Endothelial cell of umbilical vein (primary cell): Measurements from ENCODE around the gene TSPAN4. TPM values are rescaled to one million over a fixed set of nuclear protein-coding genes. Genes with fewer than 3 reads are reported as not detected.

Experiments used
- BruUV-seq: library from RNA; stranded (reverse); fragments of 400-500 nt; replicated peaks from 2 replicates; lab custom pipeline; 2021; lab: Mats Ljungman, UMichigan
- CTCF ChIA-PET: fragments of 300-600, 350-600 bp; sonication (Branson Sonifier 250); formaldehyde crosslinking; loops from one replicate; lab custom pipeline; 2021; ENCODE audit warnings: antibody characterized with exemption, inconsistent platforms; lab: Charles Lee
- POLR2A ChIA-PET: fragments of 300-600, 350-600 bp; sonication (Branson Sonifier 250); formaldehyde crosslinking; loops from one replicate; lab custom pipeline; 2021; ENCODE audit warnings: antibody characterized with exemption, inconsistent platforms; lab: Charles Lee
- DNase-seq: peaks from one replicate; pipeline ENCODE4 v3.0.0-alpha.2; 2011; ENCODE audit warnings: low read depth, low spot score
- FAIRE-seq: peaks from 2 replicates; lab custom pipeline; 2011; peaks lifted over from hg19 to GRCh38; lab: Jason Lieb, UNC
- H2AFZ ChIP-seq: 2 replicates; pipeline ENCODE4 v1.6.0; 2012; ENCODE audit warnings: low read depth, low read length, control low read depth, inconsistent platforms
- H3K27ac ChIP-seq: 2 replicates; pipeline ENCODE4 v1.5.1; 2011; ENCODE audit warnings: low read depth, mild to moderate bottlenecking, control low read depth, low read length, moderate library complexity; ENCODE audit not compliant: insufficient read depth
- H3K27me3 ChIP-seq, 2 experiments: 2 replicates each; pipeline versions ENCODE4 v1.6.0 to v1.6.1; 2011; ENCODE audit warnings: low read length in 2 of 2, mixed read lengths in 1 of 2; ENCODE audit not compliant: control insufficient read depth in 2 of 2, insufficient read depth in 2 of 2
- H3K36me3 ChIP-seq, 2 experiments: 2 replicates in 1 of 2; 3 replicates in 1 of 2; pipeline ENCODE4 v1.5.1; 2011; ENCODE audit warnings: low read length in 2 of 2, mild to moderate bottlenecking in 1 of 2, moderate library complexity in 1 of 2; ENCODE audit not compliant: control insufficient read depth in 2 of 2, insufficient read depth in 2 of 2; ENCODE audit errors: extremely low read depth in 1 of 2
- H3K4me1 ChIP-seq: 3 replicates; pipeline ENCODE4 v1.5.1; 2011; ENCODE audit warnings: mild to moderate bottlenecking, low read length; ENCODE audit not compliant: control insufficient read depth, insufficient read depth; ENCODE audit errors: extremely low read depth
- H3K4me2 ChIP-seq: 2 replicates; pipeline ENCODE4 v1.6.1; 2011; ENCODE audit warnings: low read length, control low read depth, mixed read lengths; ENCODE audit not compliant: insufficient read depth
- H3K4me3 ChIP-seq, 3 experiments: fragments of 200-600 bp in 1 of 3; sonication (generic), shearing (Covaris generic) in 1 of 3; replicated peaks in 1 of 3; 2 replicates each; pipeline ENCODE4 v1.5.1; 2011 to 2016; ENCODE audit warnings: control low read depth in 3 of 3, low read length in 3 of 3, mild to moderate bottlenecking in 2 of 3, inconsistent platforms in 1 of 3, low read depth in 1 of 3, moderate library complexity in 1 of 3; ENCODE audit not compliant: insufficient read depth in 1 of 3
- H3K79me2 ChIP-seq: 2 replicates; pipeline ENCODE4 v1.6.0; 2012; ENCODE audit warnings: low read length, inconsistent platforms; ENCODE audit not compliant: control insufficient read depth, insufficient read depth
- H3K9ac ChIP-seq: replicated peaks from 2 replicates; pipeline ENCODE3; 2011; ENCODE audit warnings: low read length, control low read depth; ENCODE audit not compliant: insufficient read depth; ENCODE audit errors: extremely low read depth
- H3K9me1 ChIP-seq: replicated peaks from 3 replicates; pipeline ENCODE4 v1.6.0; 2011; ENCODE audit warnings: mild to moderate bottlenecking, low read length; ENCODE audit not compliant: control insufficient read depth, insufficient read depth; ENCODE audit errors: extremely low read depth
- H3K9me3 ChIP-seq: replicated peaks from 2 replicates; pipeline ENCODE4 v1.5.1; 2012; ENCODE audit warnings: low read length, inconsistent platforms; ENCODE audit not compliant: control insufficient read depth, insufficient read depth
- H4K20me1 ChIP-seq: replicated peaks from 2 replicates; pipeline ENCODE3; 2011; ENCODE audit warnings: mild to moderate bottlenecking, low read length; ENCODE audit not compliant: control insufficient read depth, insufficient read depth; ENCODE audit errors: extremely low read depth
- EZH2 ChIP-seq: IDR thresholded peaks from 2 replicates; pipeline ENCODE4 v1.6.1; 2012; ENCODE audit warnings: borderline replicate concordance, low read depth, mild to moderate bottlenecking, moderate library complexity, low read length, inconsistent platforms; ENCODE audit not compliant: severe bottlenecking
- FOS ChIP-seq: IDR thresholded peaks from 2 replicates; pipeline ENCODE4 v1.6.1; 2011; ENCODE audit warnings: mild to moderate bottlenecking, low read length, moderate library complexity, borderline replicate concordance; ENCODE audit not compliant: insufficient read depth
- JUN ChIP-seq: IDR thresholded peaks from 2 replicates; pipeline ENCODE4 v1.6.1; 2011; ENCODE audit warnings: borderline replicate concordance, low read depth; ENCODE audit not compliant: insufficient read length, insufficient read depth
- MYC ChIP-seq: IDR thresholded peaks from one replicate; pipeline ENCODE4 v1.6.1; 2011; ENCODE audit warnings: mild to moderate bottlenecking, low read depth, low read length
- POLR2A ChIP-seq: IDR thresholded peaks from 2 replicates; pipeline ENCODE4 v1.6.1; 2012; ENCODE audit warnings: low read depth, mild to moderate bottlenecking, control low read depth, low read length
- dilution Hi-C: fragments of 300-500 bp; cut with MboI; formaldehyde crosslinking; loops from one replicate; pipeline ENCODE4 v1.15.0; 2019; ENCODE audit warnings: low sequenced_read_pairs; ENCODE audit not compliant: extremely low pct_ligation_motif_present
- intact Hi-C: fragments of 100-400 bp; cut with micrococcal nuclease; formaldehyde crosslinking; loops from one replicate; pipeline ENCODE4 v1.10.0; 2022
- polyA plus RNA-seq, 4 experiments: library from polyadenylated mRNA; depleted of rRNA in 3 of 4; stranded (reverse) in 3 of 4; unstranded in 1 of 4; fragments of >200 nt; gene quantifications; 2 replicates each; pipeline versions ENCODE4 v1.2.1 to v1.2.3, GENCODE V29; 2011 to 2012; ENCODE audit warnings: missing spikeins in 1 of 4
- total RNA-seq: library from RNA; stranded (reverse); gene quantifications from 2 replicates; pipeline ENCODE4 v1.2.3, GENCODE V29; 2021
- TF ChIP-seq, protein P1 (sequence below): IDR thresholded peaks from 2 replicates; pipeline ENCODE4 v1.6.1; 2011; ENCODE audit not compliant: insufficient read depth, insufficient read length

Gene TSPAN4
- total and polyA plus RNA-seq, 2 donors (not counting 3 experiments of a cell fraction or from before 2014, with no cell fraction given) = 114 to 199 TPM

DNA sequence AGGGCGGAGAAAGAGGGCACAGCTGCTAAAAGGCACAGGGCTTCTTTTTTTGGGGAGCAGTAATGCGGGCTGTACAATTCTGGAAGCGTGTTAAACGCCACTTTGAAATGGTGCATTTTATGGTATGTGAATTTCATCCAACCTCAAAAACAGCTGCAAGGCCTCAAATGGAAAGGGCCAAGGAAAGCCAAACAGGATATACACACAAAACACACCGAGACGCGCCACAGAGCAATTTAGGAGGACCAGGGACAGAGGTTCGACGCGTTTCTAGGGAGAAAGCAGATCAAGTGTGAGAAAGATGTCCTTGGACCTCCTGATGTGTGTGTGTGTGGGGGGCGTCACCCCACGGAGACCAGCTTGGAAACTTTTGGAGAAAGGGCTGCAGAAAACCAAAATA is 31.1 kb downstream of the TSPAN4 start:
- no peaks in the 10 kb centered on the region for H3K9me3 ChIP-seq
- intact Hi-C loops = no loop called here
- H3K4me1 ChIP-seq = no peaks in the 10 kb centered on the region
- H3K36me3 ChIP-seq = no peaks in the 10 kb centered on the region
- ChIA-PET POLR2A (no interaction called here), CTCF (interaction anchor here (1.4 kb wide), 1 partner anchor 177 kb away, joined by 3 read pairs; no protein-coding TSS in a partner anchor)
- no peak overlapping the region for H3K4me3 ChIP-seq
- H3K9me1 ChIP-seq = no peaks in the 10 kb centered on the region
- H3K79me2 ChIP-seq = no peaks in the 10 kb centered on the region
- H3K4me2 ChIP-seq = no peak overlapping the region
- DNase-seq = no peak
- H4K20me1 ChIP-seq = no peaks in the 10 kb centered on the region
- no peak for FAIRE-seq
- dilution Hi-C loops = no loop called here
- no peaks in the 10 kb centered on the region for H3K27me3 ChIP-seq
- TF ChIP-seq EZH2 = no peak
- TF ChIP-seq, protein P1, sequence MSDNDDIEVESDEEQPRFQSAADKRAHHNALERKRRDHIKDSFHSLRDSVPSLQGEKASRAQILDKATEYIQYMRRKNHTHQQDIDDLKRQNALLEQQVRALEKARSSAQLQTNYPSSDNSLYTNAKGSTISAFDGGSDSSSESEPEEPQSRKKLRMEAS = no peak
- no peak for TF ChIP-seq MYC
- H3K27ac ChIP-seq = no peak overlapping the region
- H2AFZ ChIP-seq = no peak overlapping the region
- BruUV-seq = no TSS peak
- H3K9ac ChIP-seq = no peak overlapping the region

DNA sequence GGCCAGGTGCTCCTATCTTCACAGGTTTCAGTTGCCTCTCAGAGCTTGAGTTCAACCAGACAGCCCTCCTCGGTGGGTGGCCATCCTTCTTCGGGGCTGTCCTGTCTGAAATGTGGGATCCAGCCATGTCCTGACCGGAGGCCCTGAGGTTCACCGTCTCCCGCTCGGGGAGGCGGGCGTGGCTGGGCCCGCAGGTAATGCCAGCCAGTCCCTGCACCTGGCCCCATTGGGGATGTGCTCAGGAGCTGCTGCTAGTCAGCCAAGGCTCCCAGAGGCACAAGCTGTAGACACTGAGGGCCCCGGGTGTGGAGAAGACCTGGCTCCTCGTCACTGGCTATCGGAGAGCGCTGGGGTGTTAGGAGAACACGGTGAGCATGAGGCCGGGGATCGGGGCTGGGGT is 32.6 kb downstream of the TSPAN4 start:
- Histone ChIP-seq H3K9ac (no peak overlapping the region), H3K4me1 (no peaks in the 10 kb centered on the region), H3K36me3 (peaks cover 0 to 3% of the 10 kb centered on the region in 2 experiments), H4K20me1 (no peaks in the 10 kb centered on the region), H3K4me3 (no peak overlapping the region), H2AFZ (no peak overlapping the region), H3K27ac (no peak overlapping the region), H3K4me2 (no peak overlapping the region), H3K27me3 (no peaks in the 10 kb centered on the region), H3K9me3 (no peaks in the 10 kb centered on the region), H3K9me1 (no peaks in the 10 kb centered on the region), H3K79me2 (no peaks in the 10 kb centered on the region)
- POLR2A ChIA-PET = no interaction called here
- dilution Hi-C loops = no loop called here
- DNase-seq (no peak), FAIRE-seq (no peak)
- CTCF ChIA-PET = interaction anchor here (1.1 to 1.4 kb wide), 2 partner anchors 20 to 175 kb away, joined by 3 read pairs; no protein-coding TSS in a partner anchor
- TF ChIP-seq JUN (no peak), MYC (no peak), EZH2 (no peak), FOS (no peak), POLR2A (no peak)
- TF ChIP-seq, protein P1 = no peak
- intact Hi-C loops = no loop called here
- no TSS peak for BruUV-seq
